Esophagus squamous epithelium (tissue), 5 donors: ENCODE data around the gene SH3RF1. TPM values are rescaled to one million over a fixed set of nuclear protein-coding genes. Genes with fewer than 3 reads are reported as not detected.

ENCODE experiments used
- DNase-seq: peaks from one replicate; lab custom pipeline; 2025; lab: John Stamatoyannopoulos, UW
- H3K27ac ChIP-seq, 4 donors: fragments of 200-600 bp; sonication (generic); one replicate each; pipeline ENCODE4 v1.5.1; 2016 to 2019; ENCODE audit warnings: mild to moderate bottlenecking in 1 of 4
- H3K27me3 ChIP-seq, 4 donors: fragments of 200-600 bp; sonication (generic); 1 replicate in 3 of 4; 2 replicates in 1 of 4; pipeline versions ENCODE4 v1.5.1 to v1.6.0; 2017 to 2021; ENCODE audit warnings: antibody characterized with exemption in 1 of 4
- H3K36me3 ChIP-seq, 3 donors: fragments of 200-600 bp; sonication (generic); one replicate each; pipeline ENCODE4 v1.5.1; 2016 to 2019
- H3K4me1 ChIP-seq, 3 donors: fragments of 200-600 bp; sonication (generic); one replicate each; pipeline ENCODE4 v1.5.1; 2017 to 2019
- H3K4me3 ChIP-seq, 4 donors: fragments of 200-600 bp; sonication (generic); 1 replicate in 3 of 4; 2 replicates in 1 of 4; pipeline ENCODE4 v1.5.1; 2016 to 2019; ENCODE audit warnings: mild to moderate bottlenecking in 2 of 4, moderate library complexity in 1 of 4
- H3K9me3 ChIP-seq, 3 donors: fragments of 200-600 bp; sonication (generic); one replicate each; pipeline ENCODE4 v1.5.1; 2016 to 2019
- POLR2A ChIP-seq, 4 donors: fragments of 450-650 bp; IDR thresholded peaks; one replicate each; pipeline ENCODE4 v1.6.1; 2017; ENCODE audit warnings: antibody characterized with exemption in 4 of 4, mild to moderate bottlenecking in 4 of 4, moderate library complexity in 3 of 4
- WGBS, 2 donors: methylation state at CpG; one replicate each; pipeline ENCODE4 v1.1.5; 2018; 5-methylcytosine and 5-hydroxymethylcytosine counted together
- intact Hi-C: fragments of 100-400 bp; cut with DNase I; formaldehyde crosslinking; loops from one replicate; pipeline ENCODE4 v1.15.0; 2022
- total RNA-seq, 4 donors: library from RNA; depleted of rRNA; stranded (reverse); fragments of >200 nt; gene quantifications; one replicate each; pipeline ENCODE4 v1.1.0, GENCODE V29; 2016
- TF ChIP-seq, protein P1 (sequence below), 6 experiments: fragments of 450-650 bp in 4 of 6; fragments of 200-600 bp in 2 of 6; sonication (generic) in 2 of 6; IDR thresholded peaks; one replicate each; pipeline ENCODE4 v1.5.1; 2016 to 2019; ENCODE audit warnings: antibody characterized with exemption in 6 of 6, mild to moderate bottlenecking in 4 of 6, moderate library complexity in 4 of 6
- donor health status: DM: yes; HTN: yes; CAD: no.

Gene SH3RF1
- total RNA-seq, 4 donors from 2014 or later, result 3.9 to 9.3 (median 5.7) TPM

DNA sequence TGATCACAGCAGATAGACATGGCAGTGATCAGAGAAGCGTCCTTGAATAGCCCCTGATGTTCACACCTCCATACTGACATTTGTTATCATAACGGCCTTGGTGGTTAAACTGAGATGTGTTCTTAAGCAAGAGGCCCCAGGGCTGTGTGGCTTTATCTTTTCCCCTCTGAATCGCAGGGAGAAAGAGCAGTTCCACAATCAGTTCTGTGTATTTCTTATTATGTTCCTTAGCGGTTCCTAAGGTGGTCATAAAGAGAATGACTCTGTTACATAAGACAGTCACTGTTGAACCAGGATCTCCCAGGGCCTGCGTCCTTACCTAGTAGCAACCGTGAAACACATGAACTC, 207.9 kb downstream of the SH3RF1 start:
- no peak overlapping the region for H3K4me3 ChIP-seq
- H3K27me3 ChIP-seq, result no peaks in the 10 kb centered on the region
- DNase-seq, result no peak
- WGBS, 2 donors, result 64% methylated on average over 5 to 6 of the region's 6 CpGs
- H3K9me3 ChIP-seq, result no peaks in the 10 kb centered on the region
- no peaks in the 10 kb centered on the region for H3K36me3 ChIP-seq
- intact Hi-C loops, result no loop called here
- peak overlapping the region in 3 of 4 donors; percentile 8 to 56 (median 52) for H3K27ac ChIP-seq
- TF ChIP-seq, protein P1, sequence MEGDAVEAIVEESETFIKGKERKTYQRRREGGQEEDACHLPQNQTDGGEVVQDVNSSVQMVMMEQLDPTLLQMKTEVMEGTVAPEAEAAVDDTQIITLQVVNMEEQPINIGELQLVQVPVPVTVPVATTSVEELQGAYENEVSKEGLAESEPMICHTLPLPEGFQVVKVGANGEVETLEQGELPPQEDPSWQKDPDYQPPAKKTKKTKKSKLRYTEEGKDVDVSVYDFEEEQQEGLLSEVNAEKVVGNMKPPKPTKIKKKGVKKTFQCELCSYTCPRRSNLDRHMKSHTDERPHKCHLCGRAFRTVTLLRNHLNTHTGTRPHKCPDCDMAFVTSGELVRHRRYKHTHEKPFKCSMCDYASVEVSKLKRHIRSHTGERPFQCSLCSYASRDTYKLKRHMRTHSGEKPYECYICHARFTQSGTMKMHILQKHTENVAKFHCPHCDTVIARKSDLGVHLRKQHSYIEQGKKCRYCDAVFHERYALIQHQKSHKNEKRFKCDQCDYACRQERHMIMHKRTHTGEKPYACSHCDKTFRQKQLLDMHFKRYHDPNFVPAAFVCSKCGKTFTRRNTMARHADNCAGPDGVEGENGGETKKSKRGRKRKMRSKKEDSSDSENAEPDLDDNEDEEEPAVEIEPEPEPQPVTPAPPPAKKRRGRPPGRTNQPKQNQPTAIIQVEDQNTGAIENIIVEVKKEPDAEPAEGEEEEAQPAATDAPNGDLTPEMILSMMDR (IDR thresholded peaks at IDR 0.05), result no peak
- no peak for TF ChIP-seq POLR2A (IDR thresholded peaks at IDR 0.05)
- H3K4me1 ChIP-seq, result peaks cover 0 to 50% (median 13%) of the 10 kb centered on the region in 3 donors

DNA sequence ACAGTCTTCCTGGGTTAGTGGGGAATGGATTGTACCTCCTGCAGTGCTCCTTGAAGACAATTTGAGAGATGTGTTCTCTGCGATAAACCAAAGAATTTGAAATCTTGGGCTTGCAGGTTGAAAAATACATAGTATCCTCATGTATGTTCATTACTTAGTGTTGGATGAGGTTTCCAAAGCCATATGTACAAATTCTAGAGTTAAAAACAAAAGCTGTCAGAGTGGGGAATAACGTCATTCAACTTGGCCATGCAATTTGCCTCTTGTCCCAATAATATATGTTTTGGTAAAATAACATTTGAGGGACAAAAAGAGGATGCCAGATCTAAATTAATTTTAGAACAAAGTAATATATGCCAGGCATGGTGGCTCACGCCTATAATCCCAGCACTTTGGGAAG, 209.4 kb downstream of the SH3RF1 start:
- H3K4me3 ChIP-seq, result no peak overlapping the region
- 90 to 93% methylated on average over 3 of the region's 3 CpGs for WGBS, 2 donors
- TF ChIP-seq, protein P1 (IDR thresholded peaks at IDR 0.05), result no peak
- TF ChIP-seq POLR2A (IDR thresholded peaks at IDR 0.05), result no peak
- H3K27ac ChIP-seq, result no peak overlapping the region
- no peaks in the 10 kb centered on the region for H3K36me3 ChIP-seq
- no peaks in the 10 kb centered on the region for H3K27me3 ChIP-seq
- no peak for DNase-seq
- intact Hi-C loops, result no loop called here
- H3K4me1 ChIP-seq, result peaks cover 0 to 50% (median 13%) of the 10 kb centered on the region in 3 donors
- no peaks in the 10 kb centered on the region for H3K9me3 ChIP-seq

DNA sequence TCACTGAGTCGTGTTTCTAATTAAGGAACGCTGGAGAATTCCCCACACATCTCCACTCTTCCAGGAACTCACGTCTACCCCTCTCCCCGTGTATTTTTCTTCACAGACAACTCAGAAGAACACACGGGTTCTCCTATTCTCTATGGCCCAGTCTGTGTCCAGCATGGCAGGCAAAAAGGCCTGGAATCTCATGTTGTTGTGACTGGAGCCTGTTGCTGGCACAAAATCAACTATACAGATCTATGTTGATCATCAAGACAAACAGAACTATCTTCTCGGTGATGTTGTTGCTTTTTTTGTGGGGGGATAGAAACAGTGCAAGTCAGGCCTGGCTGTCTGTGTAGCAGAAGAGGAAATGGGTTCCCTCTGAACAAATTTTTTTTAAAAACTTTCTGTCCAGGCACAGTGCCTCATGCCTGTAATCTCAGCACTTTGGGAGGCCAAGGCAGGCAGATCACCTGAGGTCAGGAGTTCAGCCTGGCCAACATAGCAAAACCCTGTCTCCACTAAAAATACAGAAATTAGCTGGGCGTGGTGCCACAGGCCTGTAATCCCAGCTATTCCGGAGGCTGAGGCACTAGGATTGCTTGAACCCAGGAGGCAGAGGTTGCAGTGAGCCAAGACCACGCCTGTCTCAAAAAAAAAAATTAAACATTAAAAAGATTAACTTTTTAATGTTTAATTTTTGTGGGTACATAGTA, 210.2 kb downstream of the SH3RF1 start:
- H3K27ac ChIP-seq, result peak overlapping the region in 3 of 4 donors; percentile 68
- H3K36me3 ChIP-seq, result no peaks in the 10 kb centered on the region
- H3K27me3 ChIP-seq, result no peaks in the 10 kb centered on the region
- H3K4me3 ChIP-seq, result no peak overlapping the region
- no peaks in the 10 kb centered on the region for H3K9me3 ChIP-seq
- WGBS, 2 donors, result 56 to 59% methylated on average over 8 to 9 of the region's 9 CpGs
- intact Hi-C loops, result no loop called here
- TF ChIP-seq, protein P1 (IDR thresholded peaks at IDR 0.05), result no peak
- no peak for TF ChIP-seq POLR2A (IDR thresholded peaks at IDR 0.05)
- DNase-seq, result no peak
- peaks cover 0 to 41% (median 13%) of the 10 kb centered on the region in 3 donors for H3K4me1 ChIP-seq

DNA sequence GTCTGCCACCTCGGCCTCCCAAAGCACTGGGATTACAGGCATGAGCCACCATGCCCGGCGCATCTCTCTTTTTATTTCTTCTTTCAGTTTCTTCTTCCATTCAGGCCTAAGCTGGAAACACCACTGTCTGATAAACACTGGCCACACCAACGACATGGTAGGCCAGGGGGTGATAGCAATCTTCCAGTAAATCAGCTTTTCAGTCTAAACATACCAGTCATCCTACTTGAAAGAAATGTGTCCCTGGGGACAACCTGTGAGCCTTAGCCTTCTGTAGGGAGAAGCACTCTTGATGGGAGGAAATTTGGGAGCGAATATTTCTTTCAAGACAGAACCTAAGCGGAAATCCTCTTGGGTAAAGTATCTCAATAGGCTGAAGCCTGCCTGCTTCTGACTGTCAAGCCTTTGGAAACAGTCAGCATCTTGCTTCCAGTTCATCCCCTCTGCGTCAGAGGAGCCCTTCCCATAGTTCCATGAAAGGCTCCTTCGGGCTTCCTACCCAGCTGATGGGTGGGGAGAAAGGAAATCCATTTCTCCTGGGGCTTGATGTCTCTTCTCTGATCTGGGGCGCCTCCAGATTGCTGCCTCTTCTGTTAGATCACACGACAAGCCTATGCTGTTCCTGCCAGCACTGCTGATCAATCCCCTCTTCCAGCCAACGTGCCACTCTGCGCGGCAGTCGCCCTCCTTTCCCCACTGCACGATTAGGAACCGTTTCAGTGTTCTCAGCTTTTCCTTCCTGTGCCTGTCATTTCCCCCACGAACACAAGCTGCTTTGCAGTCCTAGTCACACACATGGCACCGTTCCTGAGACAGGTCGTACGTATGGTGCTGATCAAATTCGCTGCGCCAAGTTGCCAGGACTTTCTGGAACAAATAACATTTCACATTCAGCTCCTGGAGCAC, 211.2 kb downstream of the SH3RF1 start:
- Histone ChIP-seq H3K27ac (peak overlapping the region; percentile 16 to 68 (median 68)), H3K27me3 (no peaks in the 10 kb centered on the region), H3K9me3 (no peaks in the 10 kb centered on the region), H3K4me3 (no peak overlapping the region), H3K4me1 (peaks cover 0 to 40% (median 13%) of the 10 kb centered on the region in 3 donors), H3K36me3 (no peaks in the 10 kb centered on the region)
- no peak for TF ChIP-seq POLR2A (IDR thresholded peaks at IDR 0.05)
- TF ChIP-seq, protein P1 (IDR thresholded peaks at IDR 0.05), result no peak
- intact Hi-C loops, result no loop called here
- WGBS, 2 donors, result 71 to 74% methylated on average over 22 of the region's 22 CpGs
- DNase-seq, result no peak

DNA sequence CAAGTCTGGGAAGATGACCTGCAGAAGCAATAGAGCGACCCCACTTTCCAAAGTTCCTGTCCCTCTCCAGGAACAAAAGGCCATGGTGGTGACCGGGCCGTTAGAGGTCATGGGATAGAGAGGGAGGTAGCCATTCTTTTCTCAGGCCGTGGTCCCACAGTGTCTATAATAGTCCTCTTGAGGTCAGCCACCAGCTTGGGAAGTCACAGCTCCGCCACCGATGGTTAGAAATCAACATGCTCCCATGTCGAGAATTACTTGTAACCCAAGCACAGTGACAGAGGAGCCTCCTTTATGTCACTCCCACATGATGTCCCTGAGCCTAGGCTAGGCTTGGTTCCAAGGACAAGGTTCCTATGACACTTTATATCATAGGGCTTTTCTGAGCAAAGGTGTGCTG, 212.4 kb downstream of the SH3RF1 start:
- no peaks in the 10 kb centered on the region for H3K27me3 ChIP-seq
- no peak overlapping the region for H3K27ac ChIP-seq
- H3K9me3 ChIP-seq, result no peaks in the 10 kb centered on the region
- WGBS, 2 donors, result 80 to 90% methylated on average over 7 of the region's 7 CpGs
- intact Hi-C loops, result no loop called here
- H3K4me3 ChIP-seq, result no peak overlapping the region
- no peak for DNase-seq
- TF ChIP-seq POLR2A (IDR thresholded peaks at IDR 0.05), result no peak
- TF ChIP-seq, protein P1 (IDR thresholded peaks at IDR 0.05), result no peak
- H3K36me3 ChIP-seq, result no peaks in the 10 kb centered on the region
- H3K4me1 ChIP-seq, result peaks cover 0 to 36% (median 13%) of the 10 kb centered on the region in 3 donors
